Measurements from ENCODE around the gene RBSN.
"Not testable (repeated sequence)": the region's sequence is repeated elsewhere in the genome, so short reads cannot be mapped to it uniquely, and the experiment has no call there.

RBSN gene

DNA sequence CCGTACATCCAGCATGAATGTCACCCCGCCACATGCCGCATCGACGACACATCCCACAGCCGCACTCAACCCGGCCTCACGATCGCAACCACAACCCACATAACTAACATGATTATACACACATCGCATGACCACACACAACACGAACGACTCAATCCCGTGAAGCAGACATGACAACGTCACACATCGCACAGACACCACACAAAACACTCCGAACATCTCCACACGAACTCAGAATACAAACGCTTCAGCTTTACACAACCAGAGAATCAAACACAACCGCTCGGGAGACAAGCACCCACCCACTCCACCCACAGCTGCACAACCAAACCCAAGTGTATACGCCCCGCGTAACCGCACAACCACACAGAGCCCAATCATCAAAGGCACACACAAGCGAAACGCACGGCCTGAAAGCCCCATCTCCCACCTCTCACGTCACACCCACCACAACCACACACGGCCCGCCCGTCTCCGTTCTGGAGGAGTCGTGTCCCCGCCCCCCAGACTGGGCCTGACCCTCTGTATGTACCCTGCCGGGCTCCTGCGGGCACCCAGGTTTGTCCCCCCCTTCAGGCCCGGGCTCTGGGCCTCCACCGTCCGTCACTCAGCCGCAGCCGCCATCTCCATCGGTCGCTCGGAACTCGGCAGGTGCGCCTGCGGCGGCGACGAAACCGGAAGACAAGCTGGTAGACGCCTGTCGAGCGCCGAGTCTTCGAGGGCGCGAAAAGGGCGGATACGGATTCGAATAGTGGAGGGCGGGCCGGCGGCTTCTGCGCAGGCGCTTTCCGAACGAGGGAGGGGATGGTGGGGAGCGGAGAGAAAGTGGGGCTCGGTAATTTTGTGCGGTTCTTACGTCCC, at the start of gene RBSN:
Gene RBSN (minus strand): TSS at position 646 of the 861 bp plus-strand sequence. CDS start 3,028 bp downstream, outside the sequence.
- DNase-seq = peak; percentile 86 to 90

DNA sequence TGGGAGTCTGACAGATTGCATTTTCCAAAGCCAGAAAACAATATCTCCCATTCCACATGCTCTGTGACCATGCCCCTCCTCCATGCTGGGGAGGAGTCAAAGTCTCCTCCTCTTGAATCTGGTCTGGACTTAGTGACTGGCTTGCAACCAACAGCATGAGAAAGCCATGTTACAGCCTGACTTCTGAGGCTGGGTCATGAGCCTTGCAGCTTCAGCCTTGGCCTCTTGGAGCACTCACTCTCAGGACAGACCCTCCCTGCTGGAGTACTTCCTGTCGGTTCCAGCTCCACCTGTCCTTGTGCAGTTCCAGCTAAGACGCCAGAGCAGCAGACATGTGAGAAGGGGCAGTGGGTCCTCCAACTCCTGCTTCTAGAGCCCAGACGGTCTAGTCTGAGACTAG, 49.7 kb upstream of the RBSN start:
- no peak for DNase-seq

DNA sequence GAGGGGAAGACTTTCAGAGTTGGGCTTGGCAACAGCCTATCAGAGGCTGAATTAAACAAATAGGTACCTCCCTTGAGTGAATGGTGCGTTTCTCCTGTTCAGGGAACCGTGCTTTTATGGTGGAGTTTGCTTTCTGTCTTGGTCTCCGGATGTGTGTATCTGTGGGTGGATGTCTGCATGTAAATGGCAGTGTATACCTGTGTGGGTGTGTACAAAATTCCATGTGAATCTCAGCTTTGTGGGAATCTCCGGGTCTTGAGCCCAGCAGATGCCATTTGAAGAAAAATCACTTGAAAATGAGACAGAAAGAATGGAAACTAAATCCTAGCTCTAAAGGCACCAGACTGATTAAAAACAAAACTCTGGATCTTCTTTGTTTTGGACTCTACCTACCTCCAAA, 37.9 kb upstream of the RBSN start:
- DNase-seq = not testable (repeated sequence)

GRCh38 chr3:15134968-15135367, 36.0 kb upstream of the RBSN start:
- DNase-seq = not testable (repeated sequence)

DNA sequence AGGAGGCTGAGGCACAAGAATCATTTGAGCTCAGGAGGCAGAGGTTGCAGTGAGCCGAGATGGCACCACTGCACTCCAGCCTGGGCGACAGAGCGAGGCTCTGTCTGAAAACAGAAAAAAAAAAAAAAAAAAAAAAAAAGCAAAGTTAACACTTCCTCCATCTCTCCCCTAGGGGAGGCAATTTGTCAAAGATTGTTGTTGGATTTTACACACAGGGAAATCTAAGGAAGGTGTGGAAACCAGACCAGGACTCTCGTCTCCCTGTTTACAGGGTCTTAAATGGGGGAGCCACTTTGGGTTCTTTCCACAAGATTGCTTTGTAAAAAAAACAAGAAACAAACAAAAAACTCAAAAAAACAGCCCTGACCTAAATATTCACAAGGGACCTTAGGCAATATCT, 29.5 kb upstream of the RBSN start:
- DNase-seq = not testable (repeated sequence)

DNA sequence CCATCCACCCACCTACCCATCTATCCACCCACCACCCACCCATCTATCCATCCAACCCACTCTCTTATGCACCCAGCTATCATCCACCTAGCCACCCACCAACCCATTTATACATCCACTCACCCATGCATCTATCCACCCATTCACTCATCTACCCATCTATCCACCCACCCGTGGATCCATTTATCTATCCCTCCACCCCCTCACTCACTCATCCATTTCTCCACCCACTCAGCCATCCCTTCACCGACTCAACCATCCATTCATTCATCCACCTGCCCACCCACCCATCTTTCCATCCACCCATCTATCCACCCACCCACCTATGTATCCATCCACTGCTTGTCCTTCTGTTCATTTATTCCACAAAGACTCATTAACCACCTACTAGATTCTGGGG, 28.0 kb upstream of the RBSN start:
- DNase-seq = not testable (repeated sequence)

GRCh38 chr3:15122398-15122797, 23.4 kb upstream of the RBSN start:
- DNase-seq = no peak

GRCh38 chr3:15121936-15122335, 23.0 kb upstream of the RBSN start:
- DNase-seq = no peak

DNA sequence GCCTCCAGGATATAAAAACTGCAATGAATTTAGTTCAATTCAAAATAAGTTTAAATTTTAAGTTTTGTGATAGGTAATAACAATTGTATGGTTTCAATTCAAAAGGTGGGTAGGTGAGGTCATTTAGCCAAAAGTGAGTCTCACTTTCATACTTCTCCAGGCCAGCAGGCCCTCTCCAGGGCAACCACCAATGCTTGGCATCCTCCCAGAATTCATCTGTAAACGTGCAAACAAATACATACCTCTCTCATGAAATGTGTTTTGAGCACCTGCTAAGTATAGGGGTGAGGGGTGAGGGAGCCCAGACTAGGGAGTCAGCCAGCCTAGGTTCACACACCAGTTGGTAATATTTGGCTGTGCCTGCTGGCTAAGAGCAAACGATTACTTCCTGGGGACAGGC, 22.0 kb upstream of the RBSN start:
- DNase-seq = no peak

DNA sequence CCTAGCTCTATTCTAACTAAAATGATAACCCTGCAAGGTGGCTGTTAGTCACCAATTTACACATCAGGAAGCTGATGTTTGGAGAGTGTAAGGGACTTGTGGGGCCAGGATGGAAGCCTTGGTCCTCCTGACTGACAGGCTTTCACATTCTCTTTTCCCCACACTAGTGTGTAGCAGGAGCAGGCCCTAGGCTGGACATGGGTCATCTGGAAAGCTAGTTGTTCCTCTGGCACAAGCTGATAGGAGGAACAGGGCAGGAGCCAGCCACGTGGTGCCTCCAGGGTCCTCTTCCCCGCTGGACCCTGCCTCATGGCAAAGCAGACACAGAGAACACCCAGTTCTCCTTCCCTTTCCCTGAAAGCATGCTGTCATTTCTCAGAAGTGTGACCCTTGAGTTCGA, 18.1 kb upstream of the RBSN start:
- no peak for DNase-seq

- no peak for DNase-seq
These were observed 17.2 kb upstream of the RBSN start for GRCh38 chr3:15116032-15116669.

DNA sequence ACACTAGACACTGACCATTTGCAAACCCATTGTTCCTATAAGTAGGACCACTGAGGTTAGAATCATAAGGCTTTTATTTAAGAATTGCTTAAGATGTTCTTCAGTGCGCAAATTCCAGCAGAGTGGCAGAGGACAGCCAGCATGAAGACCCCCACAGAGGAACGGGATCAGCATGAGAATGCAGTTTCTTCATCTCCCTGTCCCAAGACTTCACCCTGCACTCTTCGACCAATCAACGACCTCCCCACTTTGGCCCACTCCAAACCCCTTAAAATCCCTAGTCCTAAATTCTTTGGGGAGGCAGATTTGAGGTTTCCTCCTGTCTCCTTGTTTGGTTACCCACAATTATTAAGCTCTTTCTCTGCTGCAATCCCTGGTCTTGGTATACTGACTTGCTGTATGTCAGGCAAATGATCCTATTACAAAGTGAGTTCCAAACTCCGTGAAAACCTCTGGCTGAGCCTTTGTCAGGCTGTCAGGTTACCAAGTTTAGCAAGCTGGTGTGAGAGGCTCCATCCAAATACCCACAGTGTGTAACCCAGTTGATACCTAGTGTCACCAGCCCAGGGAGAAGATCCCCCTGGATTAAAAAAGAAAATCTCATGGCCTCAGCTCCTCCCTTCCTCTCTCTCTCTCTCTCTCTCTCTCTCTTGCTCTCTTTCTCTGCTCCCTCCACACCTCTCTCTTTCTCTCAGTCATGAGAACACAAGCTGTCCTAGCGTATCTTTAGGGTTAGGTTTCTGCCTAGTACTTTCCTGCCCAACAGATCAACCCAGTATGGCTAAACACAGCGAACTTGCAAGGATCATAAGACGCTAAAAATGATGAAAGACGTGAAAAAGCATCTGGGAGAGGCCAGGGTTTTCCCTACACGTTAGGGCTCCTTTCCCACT, 15.8 kb upstream of the RBSN start:
- no peak for DNase-seq

DNA sequence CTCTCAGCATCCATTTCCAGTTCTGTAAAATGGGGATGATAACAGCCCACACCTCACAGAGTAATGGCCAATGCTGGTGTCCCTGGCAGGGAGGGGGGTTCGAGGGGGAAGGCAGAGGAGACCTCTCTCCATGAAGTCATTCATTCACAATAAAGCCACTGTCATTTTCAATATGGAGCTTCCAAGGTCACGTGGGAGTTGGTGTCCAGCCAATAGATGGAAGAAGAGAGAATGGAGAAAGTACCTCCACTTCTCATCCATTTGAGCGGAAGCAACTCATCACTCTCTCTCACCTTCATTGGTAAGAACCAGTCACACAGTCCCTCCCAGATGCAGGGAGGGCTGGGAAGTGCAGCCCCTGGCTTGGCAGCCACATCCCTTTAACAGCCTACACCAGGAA, 14.9 kb upstream of the RBSN start:
- DNase-seq = no peak

DNA sequence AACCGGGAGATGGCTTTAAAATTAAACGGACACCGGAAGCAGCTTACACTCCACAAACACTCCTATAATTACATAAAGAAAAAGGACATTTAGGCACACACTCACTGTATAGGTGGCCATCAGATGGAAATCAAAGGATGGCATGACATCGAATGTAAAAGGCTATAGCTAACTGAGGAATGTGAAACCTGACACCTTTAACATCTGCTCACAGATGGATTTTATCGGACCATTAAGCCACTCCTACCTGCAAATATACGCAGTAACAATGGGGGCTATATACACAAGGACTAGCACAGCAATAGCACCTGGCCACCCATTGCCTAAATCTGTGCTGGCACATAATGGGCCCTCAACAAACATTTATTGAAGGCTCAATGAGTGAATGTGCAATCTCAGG, 14.5 kb upstream of the RBSN start:
- DNase-seq = no peak

- no peak for DNase-seq
These were observed 13.1 kb upstream of the RBSN start for GRCh38 chr3:15112011-15112410.

GRCh38 chr3:15110206-15110605, 11.3 kb upstream of the RBSN start:
- DNase-seq = no peak

DNA sequence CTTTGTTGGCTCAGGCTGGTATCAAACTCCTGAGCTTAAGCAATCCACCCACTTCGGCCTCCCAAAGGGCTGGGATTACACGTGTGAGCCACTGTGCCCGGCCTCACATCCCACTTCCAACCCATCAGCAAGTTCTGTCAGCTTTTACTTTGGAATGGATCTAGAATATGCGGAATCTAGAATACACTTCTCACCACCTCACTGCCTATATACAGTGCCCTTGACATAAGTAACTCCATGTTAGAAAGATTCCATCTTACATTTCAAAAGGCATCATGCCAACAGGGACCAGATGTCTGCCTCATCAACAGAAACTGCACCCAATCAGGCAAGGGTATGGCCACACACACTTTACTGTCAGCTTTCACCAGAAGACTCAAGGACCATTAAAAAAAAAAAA, 9.9 kb upstream of the RBSN start:
- no peak for DNase-seq

DNA sequence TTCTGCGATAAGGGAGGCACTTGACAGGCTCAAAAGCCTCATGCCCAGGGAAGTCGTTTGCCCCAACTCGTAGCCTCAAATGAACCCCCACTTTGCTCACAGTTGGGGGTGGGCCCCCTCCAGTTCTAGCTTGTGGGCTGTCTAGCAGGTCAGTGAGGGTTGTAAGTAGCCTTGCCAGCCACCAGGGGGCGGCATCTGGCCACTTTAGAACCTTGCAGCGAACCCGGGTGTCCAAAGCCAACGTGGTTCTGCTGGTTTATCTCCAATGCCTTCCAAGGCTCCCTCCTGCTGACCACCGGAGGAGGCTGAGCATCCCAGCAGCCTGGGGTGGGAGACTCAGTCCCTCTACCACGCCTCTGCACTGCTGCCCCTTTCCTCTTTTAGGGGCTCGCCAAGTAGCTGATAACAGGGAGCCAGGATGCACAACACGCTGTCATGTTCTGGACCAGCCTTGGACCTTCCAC, 9.2 kb upstream of the RBSN start:
- DNase-seq = peak; percentile 36 to 46

DNA sequence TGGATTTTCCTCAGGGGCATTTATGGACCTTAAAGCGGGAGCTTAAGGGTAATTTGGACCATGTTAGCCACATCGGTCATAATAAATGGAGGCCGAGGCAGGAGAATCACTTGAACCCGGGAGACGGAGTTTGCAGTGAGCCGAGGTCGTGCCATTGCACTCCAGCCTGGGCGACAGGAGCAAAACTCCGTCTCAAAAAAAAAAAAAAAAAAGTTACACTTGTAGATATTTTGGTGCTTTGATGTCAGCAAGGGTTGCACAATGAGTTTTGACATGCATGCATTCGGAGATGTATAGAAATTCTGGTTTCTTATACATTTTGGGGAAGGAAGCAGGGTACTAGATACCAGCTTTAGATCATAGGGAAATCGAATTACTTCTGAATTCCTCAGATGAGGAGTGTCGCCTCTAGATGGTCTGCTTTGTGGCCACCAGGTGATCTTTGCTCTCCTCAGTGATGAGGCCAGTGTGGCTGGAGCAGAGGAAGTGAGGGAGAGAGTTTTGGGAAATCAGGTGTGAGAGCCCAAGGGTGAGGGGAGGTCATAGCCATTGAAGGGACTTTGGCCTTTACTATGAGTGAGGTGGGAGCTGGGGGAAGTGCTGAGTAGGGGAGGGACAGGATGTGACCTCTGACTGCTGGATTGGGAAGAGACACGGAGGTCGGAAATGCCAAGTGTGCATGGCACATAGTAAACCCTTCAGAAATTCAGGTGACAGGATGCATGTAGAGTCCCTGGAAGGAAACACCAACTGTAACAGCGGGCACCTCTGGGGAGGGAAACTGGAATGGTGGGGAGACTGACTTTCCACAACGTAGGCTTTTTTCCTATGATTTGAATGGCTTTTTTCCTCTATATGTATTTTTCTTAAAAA, 8.4 kb upstream of the RBSN start:
- no peak for DNase-seq

- DNase-seq = no peak
These were observed 3.9 kb upstream of the RBSN start for GRCh38 chr3:15102836-15103235.

GRCh38 chr3:15102256-15102655, 3.3 kb upstream of the RBSN start:
- no peak for DNase-seq

Measured in NCI-H1930 (cell line).